Ishikawa (cell line): ENCODE measurements around the gene SOX6.

Source experiments
- CREB1 ChIP-seq: IDR thresholded peaks from 2 replicates; pipeline ENCODE4 v1.6.1; 2012; ENCODE audit warnings: low read depth
- MAX ChIP-seq: IDR thresholded peaks from 2 replicates; pipeline ENCODE4 v1.6.1; 2012
- TCF12 ChIP-seq: IDR thresholded peaks from 2 replicates; pipeline ENCODE4 v1.6.1; 2012; ENCODE audit warnings: low read depth
- TEAD4 ChIP-seq: IDR thresholded peaks from 2 replicates; pipeline ENCODE4 v1.6.1; 2012
- ZBTB7A ChIP-seq: IDR thresholded peaks from 2 replicates; pipeline ENCODE4 v1.6.1; 2012; ENCODE audit warnings: low read depth

GRCh38 chr11:15976433-15977045 lies 379.8 kb downstream of the SOX6 start:
- TF ChIP-seq ZBTB7A (no peak), CREB1 (no peak), TCF12 (no peak), MAX (no peak), TEAD4 (no peak)
